ENCODE measurements around the gene KLHDC4.

DNA sequence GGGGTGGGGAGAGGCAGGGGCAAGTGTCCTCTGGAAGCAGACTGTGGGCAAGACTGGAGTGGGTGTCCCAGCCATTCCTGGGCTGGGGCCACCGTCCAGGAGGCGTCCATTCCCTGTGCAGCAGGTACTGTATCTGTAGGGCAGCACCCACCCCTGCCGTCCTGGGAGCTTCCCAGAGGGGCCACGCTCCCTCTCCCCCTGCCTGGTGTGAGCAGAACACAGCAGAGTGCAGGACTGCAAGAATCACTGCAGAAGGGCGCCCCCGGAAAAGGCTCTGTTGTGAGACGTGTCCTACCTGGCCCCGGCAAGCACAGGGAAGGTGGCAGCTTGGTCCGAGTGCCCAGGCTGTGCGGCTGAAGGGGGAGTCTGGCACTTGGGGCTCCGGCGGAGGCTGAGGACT is 70.3 kb downstream of the KLHDC4 start:
- no peak for TF ChIP-seq POLR2A (IDR thresholded peaks at IDR 0.05; ENCODE audit: low read depth, low read length)
- no peak for TF ChIP-seq POLR2AphosphoS5 (IDR thresholded peaks at IDR 0.05; ENCODE audit: low read depth, low read length)

Data from GM12892 (cell line).